MCF 10A (cell line): ENCODE results near the gene RBPJ. TPM values are rescaled to one million over a fixed set of nuclear protein-coding genes. Genes with fewer than 3 reads are reported as not detected.

Experiments
- BruUV-seq: library from RNA; stranded (reverse); fragments of 400-500 nt; replicated peaks from 2 replicates; lab custom pipeline; 2021; lab: Mats Ljungman, UMichigan
- CTCF ChIA-PET: fragments of 300-600 bp; sonication (Branson Sonifier 250); formaldehyde crosslinking; extraction: SDS; loops from one replicate; lab custom pipeline; 2021; ENCODE audit warnings: antibody characterized with exemption, inconsistent platforms; lab: Yijun Ruan, JAX
- POLR2A ChIA-PET: fragments of 300-600, 350-650 bp; sonication (Branson Sonifier 250); formaldehyde crosslinking; extraction: SDS; loops from one replicate; lab custom pipeline; 2020; ENCODE audit warnings: antibody characterized with exemption, inconsistent platforms; lab: Yijun Ruan, JAX
- DNase-seq: peaks from one replicate; pipeline ENCODE4 v3.0.0-alpha.2; 2018; ENCODE audit not compliant: unreplicated experiment
- H3K27ac Mint-ChIP-seq: one replicate; pipeline ENCODE4 v1.8.0; 2022; ENCODE audit warnings: mild to moderate bottlenecking, low read depth, mixed read lengths; ENCODE audit not compliant: unreplicated experiment
- H3K27me3 Mint-ChIP-seq: one replicate; pipeline ENCODE4 v1.8.0; 2022; ENCODE audit warnings: mixed read lengths; ENCODE audit not compliant: insufficient read depth, unreplicated experiment
- H3K36me3 Mint-ChIP-seq: one replicate; pipeline ENCODE4 v1.8.0; 2022; ENCODE audit warnings: mild to moderate bottlenecking, moderate library complexity, mixed read lengths; ENCODE audit not compliant: insufficient read depth, unreplicated experiment
- H3K4me1 Mint-ChIP-seq: one replicate; pipeline ENCODE4 v1.8.0; 2022; ENCODE audit warnings: mixed read lengths; ENCODE audit not compliant: insufficient read depth, unreplicated experiment
- H3K4me3 Mint-ChIP-seq: one replicate; pipeline ENCODE4 v1.8.0; 2022; ENCODE audit warnings: mild to moderate bottlenecking, moderate library complexity, mixed read lengths; ENCODE audit not compliant: unreplicated experiment
- H3K9me3 Mint-ChIP-seq: one replicate; pipeline ENCODE4 v1.8.0; 2022; ENCODE audit warnings: mixed read lengths; ENCODE audit not compliant: unreplicated experiment
- intact Hi-C: fragments of 100-400 bp; cut with micrococcal nuclease; formaldehyde crosslinking; loops from 2 replicates; pipeline ENCODE4 v1.14.1; 2022
- total RNA-seq: library from RNA; stranded (reverse); gene quantifications from 2 replicates; pipeline ENCODE4 v1.2.3, GENCODE V29; 2022
- TF ChIP-seq, protein P1 (sequence below): fragments of 200-600 bp; IDR thresholded peaks from one replicate; pipeline ENCODE4 v1.8.0; 2022; ENCODE audit warnings: antibody characterized with exemption, mild to moderate bottlenecking; ENCODE audit not compliant: unreplicated experiment

RBPJ gene
- total RNA-seq, 1 experiment from 2014 or later = 74.4 TPM

GRCh38 chr4:26349496-26349895, 28.7 kb downstream of the RBPJ start:
- DNase-seq = no peak
- CTCF ChIA-PET = interaction anchor here (1.7 to 1.8 kb wide), 2 partner anchors 19 to 59 kb away, joined by 7 to 11 read pairs; no protein-coding TSS in a partner anchor
- H3K4me1 Mint-ChIP-seq = peaks cover 9% of the 10 kb centered on the region
- H3K36me3 Mint-ChIP-seq = no peaks in the 10 kb centered on the region
- intact Hi-C loops = no loop called here
- no peak overlapping the region for H3K4me3 Mint-ChIP-seq
- no TSS peak for BruUV-seq
- H3K27me3 Mint-ChIP-seq = no peaks in the 10 kb centered on the region
- TF ChIP-seq, protein P1, sequence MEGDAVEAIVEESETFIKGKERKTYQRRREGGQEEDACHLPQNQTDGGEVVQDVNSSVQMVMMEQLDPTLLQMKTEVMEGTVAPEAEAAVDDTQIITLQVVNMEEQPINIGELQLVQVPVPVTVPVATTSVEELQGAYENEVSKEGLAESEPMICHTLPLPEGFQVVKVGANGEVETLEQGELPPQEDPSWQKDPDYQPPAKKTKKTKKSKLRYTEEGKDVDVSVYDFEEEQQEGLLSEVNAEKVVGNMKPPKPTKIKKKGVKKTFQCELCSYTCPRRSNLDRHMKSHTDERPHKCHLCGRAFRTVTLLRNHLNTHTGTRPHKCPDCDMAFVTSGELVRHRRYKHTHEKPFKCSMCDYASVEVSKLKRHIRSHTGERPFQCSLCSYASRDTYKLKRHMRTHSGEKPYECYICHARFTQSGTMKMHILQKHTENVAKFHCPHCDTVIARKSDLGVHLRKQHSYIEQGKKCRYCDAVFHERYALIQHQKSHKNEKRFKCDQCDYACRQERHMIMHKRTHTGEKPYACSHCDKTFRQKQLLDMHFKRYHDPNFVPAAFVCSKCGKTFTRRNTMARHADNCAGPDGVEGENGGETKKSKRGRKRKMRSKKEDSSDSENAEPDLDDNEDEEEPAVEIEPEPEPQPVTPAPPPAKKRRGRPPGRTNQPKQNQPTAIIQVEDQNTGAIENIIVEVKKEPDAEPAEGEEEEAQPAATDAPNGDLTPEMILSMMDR = no peak
- POLR2A ChIA-PET = no interaction called here
- no peaks in the 10 kb centered on the region for H3K9me3 Mint-ChIP-seq
- no peak overlapping the region for H3K27ac Mint-ChIP-seq

DNA sequence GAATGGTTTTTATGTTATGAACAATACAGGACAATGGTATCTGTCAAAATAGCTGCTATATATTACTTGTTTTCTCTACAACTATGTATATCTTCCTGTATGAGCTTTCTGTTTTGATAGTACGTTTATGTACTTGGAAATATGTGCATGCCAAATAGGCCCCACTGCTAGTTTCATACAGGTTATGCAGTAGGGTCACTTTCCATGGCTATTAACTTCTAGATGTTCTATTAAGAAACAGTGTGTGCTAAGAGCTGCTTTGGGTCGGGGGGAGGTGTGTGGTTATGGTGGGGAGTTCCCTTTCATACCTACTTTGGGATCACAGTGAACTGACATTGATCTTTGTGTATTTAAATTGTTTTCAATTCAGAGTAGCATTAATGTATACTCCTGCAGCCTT, 30.9 kb downstream of the RBPJ start:
- ChIA-PET CTCF (interaction anchor here (1.0 to 1.6 kb wide), 3 partner anchors 21 to 363 kb away, joined by 3 to 6 read pairs (median 4); no protein-coding TSS in a partner anchor), POLR2A (no interaction called here)
- BruUV-seq = no TSS peak
- Mint-ChIP-seq H3K4me3 (no peak overlapping the region), H3K27ac (no peak overlapping the region), H3K36me3 (no peaks in the 10 kb centered on the region), H3K9me3 (no peaks in the 10 kb centered on the region), H3K27me3 (no peaks in the 10 kb centered on the region), H3K4me1 (peaks cover 9% of the 10 kb centered on the region)
- TF ChIP-seq, protein P1 = no peak
- intact Hi-C loops = loop anchor here (1.0 kb wide), 1 partner anchor 35 kb away; no protein-coding TSS in a partner anchor
- no peak for DNase-seq

GRCh38 chr4:26354491-26354890, 33.7 kb downstream of the RBPJ start:
- TF ChIP-seq, protein P1 = no peak
- CTCF ChIA-PET = interaction anchor here (0.7 to 2.1 kb wide), 5 partner anchors 9 to 59 kb away, joined by 3 to 9 read pairs (median 3); no protein-coding TSS in a partner anchor
- intact Hi-C loops = no loop called here

DNA sequence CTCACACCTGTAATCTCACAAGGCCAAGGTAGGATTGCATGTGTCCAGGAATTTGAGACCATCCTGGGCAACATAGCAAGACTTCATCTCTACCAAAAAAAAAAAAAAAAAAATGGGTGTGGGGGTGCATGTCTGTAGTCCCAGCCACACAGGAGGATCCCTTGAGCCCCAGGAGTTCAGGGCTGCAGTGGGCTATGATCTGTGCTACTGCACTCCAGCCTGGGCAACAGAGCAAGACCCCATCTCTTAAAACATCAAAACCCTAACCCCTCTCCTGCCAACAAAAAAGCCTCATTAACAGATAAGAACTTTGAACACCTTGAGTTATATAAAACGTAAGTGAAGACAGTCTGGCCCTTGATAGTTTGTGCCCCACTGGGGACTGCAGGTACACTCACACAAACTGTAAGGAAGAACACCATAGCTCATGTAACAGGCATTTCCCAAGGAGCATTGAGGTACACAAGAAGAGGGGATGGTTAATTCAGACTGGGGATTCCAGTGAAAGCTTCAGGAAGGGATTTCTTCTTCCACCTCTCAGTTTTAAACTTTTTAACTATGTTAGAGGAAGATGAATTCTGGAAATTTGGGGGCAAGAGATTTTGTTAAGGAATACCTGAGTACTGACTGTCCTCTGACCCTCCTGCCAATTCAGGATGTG, 34.7 kb downstream of the RBPJ start:
- CTCF ChIA-PET = interaction anchor here (0.6 to 2.1 kb wide), 4 partner anchors 9 to 226 kb away, joined by 3 to 9 read pairs (median 4); no protein-coding TSS in a partner anchor
- intact Hi-C loops = no loop called here
- H3K27ac Mint-ChIP-seq = no peak overlapping the region
- no peaks in the 10 kb centered on the region for H3K27me3 Mint-ChIP-seq
- DNase-seq = no peak
- H3K4me3 Mint-ChIP-seq = no peak overlapping the region
- POLR2A ChIA-PET = interaction anchor here (0.7 to 1.3 kb wide), 4 partner anchors 11 to 664 kb away, joined by 3 read pairs; no protein-coding TSS in a partner anchor
- TF ChIP-seq, protein P1 = no peak
- H3K4me1 Mint-ChIP-seq = peaks cover 2% of the 10 kb centered on the region
- BruUV-seq = no TSS peak
- H3K9me3 Mint-ChIP-seq = no peaks in the 10 kb centered on the region
- H3K36me3 Mint-ChIP-seq = no peaks in the 10 kb centered on the region

More at GRCh38 chr4:26354491-26354890, 33.7 kb downstream of the RBPJ start:
- no peaks in the 10 kb centered on the region for H3K9me3 Mint-ChIP-seq
- H3K4me3 Mint-ChIP-seq = no peak overlapping the region
- H3K4me1 Mint-ChIP-seq = peaks cover 9% of the 10 kb centered on the region
- no TSS peak for BruUV-seq
- POLR2A ChIA-PET = interaction anchor here (0.6 to 1.5 kb wide), 2 partner anchors 13 to 15 kb away, joined by 3 read pairs; no protein-coding TSS in a partner anchor
- no peak overlapping the region for H3K27ac Mint-ChIP-seq
- no peak for DNase-seq
- H3K27me3 Mint-ChIP-seq = no peaks in the 10 kb centered on the region
- no peaks in the 10 kb centered on the region for H3K36me3 Mint-ChIP-seq
